Measurements from ENCODE around the gene GBA2. TPM values are rescaled to one million over a fixed set of nuclear protein-coding genes. Genes with fewer than 3 reads are reported as not detected.

GBA2 gene
- polyA plus RNA-seq (2013, experiment 1 of 4) = 112 TPM
- 119 TPM for polyA plus RNA-seq (2013, experiment 2 of 4)
- 72.1 TPM for polyA plus RNA-seq (2013, experiment 3 of 4)
- polyA plus RNA-seq (2013, experiment 4 of 4) = 87.4 TPM

- peak within 1 kb of the TSS; percentile 76 for H3K27ac ChIP-seq (ENCODE audit: insufficient read depth, low read depth, low read length, poor library complexity, severe bottlenecking)
- H3K4me1 ChIP-seq (ENCODE audit: control insufficient read depth, insufficient read depth, low read length) = peaks cover 21% of the 10 kb centered on the region
- peak within 1 kb of the TSS; percentile 86 for H3K4me3 ChIP-seq (ENCODE audit: insufficient read depth, low read depth, low read length)
- WGBS, 2 experiments = 0% methylated on average over 69 of the region's 69 CpGs
- no peaks in the 10 kb centered on the region for H3K27me3 ChIP-seq (ENCODE audit: control insufficient read depth, insufficient read depth, low read length, poor library complexity, severe bottlenecking)
- H3K36me3 ChIP-seq (ENCODE audit: control insufficient read depth, insufficient read depth, low read length) = peaks cover 18% of the 10 kb centered on the region
- no peaks in the 10 kb centered on the region for H3K9me3 ChIP-seq (ENCODE audit: control insufficient read depth, low read length)
Observed at GRCh38 chr9:35748858-35749514, at the start of gene GBA2, which contains the start of gene RGP1. Gene GBA2 (minus strand): TSS chr9:35749228. CDS start chr9:35748704, 524 bp downstream. Gene RGP1 (plus strand): TSS chr9:35749287. CDS start chr9:35749756, 469 bp downstream.

- Histone ChIP-seq H3K4me1 (ENCODE audit: control insufficient read depth, insufficient read depth, low read length) (no peaks in the 10 kb centered on the region), H3K27me3 (ENCODE audit: control insufficient read depth, insufficient read depth, low read length, poor library complexity, severe bottlenecking) (no peaks in the 10 kb centered on the region), H3K36me3 (ENCODE audit: control insufficient read depth, insufficient read depth, low read length) (peaks cover 3% of the 10 kb centered on the region), H3K9me3 (ENCODE audit: control insufficient read depth, low read length) (no peaks in the 10 kb centered on the region), H3K4me3 (ENCODE audit: insufficient read depth, low read depth, low read length) (no peak overlapping the region), H3K27ac (ENCODE audit: insufficient read depth, low read depth, low read length, poor library complexity, severe bottlenecking) (no peak overlapping the region)
- WGBS, 2 experiments = 94 to 96% methylated on average over 5 of the region's 6 CpGs
Observed at GRCh38 chr9:35797311-35798109, 48.5 kb upstream of the GBA2 start.

GRCh38 chr9:35795695-35796094 is 46.7 kb upstream of the GBA2 start:
- Histone ChIP-seq H3K27me3 (ENCODE audit: control insufficient read depth, insufficient read depth, low read length, poor library complexity, severe bottlenecking) (peaks cover 3% of the 10 kb centered on the region), H3K4me1 (ENCODE audit: control insufficient read depth, insufficient read depth, low read length) (peaks cover 2% of the 10 kb centered on the region), H3K9me3 (ENCODE audit: control insufficient read depth, low read length) (no peaks in the 10 kb centered on the region), H3K27ac (ENCODE audit: insufficient read depth, low read depth, low read length, poor library complexity, severe bottlenecking) (no peak overlapping the region), H3K4me3 (ENCODE audit: insufficient read depth, low read depth, low read length) (no peak overlapping the region), H3K36me3 (ENCODE audit: control insufficient read depth, insufficient read depth, low read length) (no peaks in the 10 kb centered on the region)

GRCh38 chr9:35793461-35793860 is 44.4 kb upstream of the GBA2 start:
- H3K27ac ChIP-seq (ENCODE audit: insufficient read depth, low read depth, low read length, poor library complexity, severe bottlenecking) = no peak overlapping the region
- peaks cover 5% of the 10 kb centered on the region for H3K27me3 ChIP-seq (ENCODE audit: control insufficient read depth, insufficient read depth, low read length, poor library complexity, severe bottlenecking)
- H3K36me3 ChIP-seq (ENCODE audit: control insufficient read depth, insufficient read depth, low read length) = no peaks in the 10 kb centered on the region
- no peak overlapping the region for H3K4me3 ChIP-seq (ENCODE audit: insufficient read depth, low read depth, low read length)
- WGBS, 2 experiments = 82 to 89% methylated on average over 2 of the region's 2 CpGs
- H3K9me3 ChIP-seq (ENCODE audit: control insufficient read depth, low read length) = no peaks in the 10 kb centered on the region
- H3K4me1 ChIP-seq (ENCODE audit: control insufficient read depth, insufficient read depth, low read length) = peaks cover 3% of the 10 kb centered on the region

GRCh38 chr9:35792826-35793225 is 43.8 kb upstream of the GBA2 start:
- WGBS, 2 experiments = 95% methylated on average over 14 of the region's 14 CpGs
- no peak overlapping the region for H3K4me3 ChIP-seq (ENCODE audit: insufficient read depth, low read depth, low read length)
- H3K9me3 ChIP-seq (ENCODE audit: control insufficient read depth, low read length) = no peaks in the 10 kb centered on the region

GRCh38 chr9:35792024-35792813 is 43.2 kb upstream of the GBA2 start:
- Histone ChIP-seq H3K27me3 (ENCODE audit: control insufficient read depth, insufficient read depth, low read length, poor library complexity, severe bottlenecking) (peaks cover 5% of the 10 kb centered on the region), H3K9me3 (ENCODE audit: control insufficient read depth, low read length) (no peaks in the 10 kb centered on the region), H3K4me1 (ENCODE audit: control insufficient read depth, insufficient read depth, low read length) (peaks cover 3% of the 10 kb centered on the region), H3K27ac (ENCODE audit: insufficient read depth, low read depth, low read length, poor library complexity, severe bottlenecking) (no peak overlapping the region), H3K4me3 (ENCODE audit: insufficient read depth, low read depth, low read length) (peak overlapping the region; percentile 39), H3K36me3 (ENCODE audit: control insufficient read depth, insufficient read depth, low read length) (no peaks in the 10 kb centered on the region)
- WGBS, 2 experiments = 86 to 87% methylated on average over 32 of the region's 34 CpGs

More at GRCh38 chr9:35792826-35793225, 43.8 kb upstream of the GBA2 start:
- Histone ChIP-seq H3K27ac (ENCODE audit: insufficient read depth, low read depth, low read length, poor library complexity, severe bottlenecking) (no peak overlapping the region), H3K36me3 (ENCODE audit: control insufficient read depth, insufficient read depth, low read length) (no peaks in the 10 kb centered on the region), H3K27me3 (ENCODE audit: control insufficient read depth, insufficient read depth, low read length, poor library complexity, severe bottlenecking) (peaks cover 5% of the 10 kb centered on the region), H3K4me1 (ENCODE audit: control insufficient read depth, insufficient read depth, low read length) (peaks cover 3% of the 10 kb centered on the region)

GRCh38 chr9:35791297-35791921 is 42.4 kb upstream of the GBA2 start, which contains the start of gene NPR2:
Gene NPR2 (plus strand): TSS chr9:35791591. CDS start chr9:35792409, 818 bp downstream.
- WGBS, 2 experiments = 2% methylated on average over 56 to 64 of the region's 64 CpGs
- peak within 1 kb of the TSS; percentile 39 for H3K4me3 ChIP-seq (ENCODE audit: insufficient read depth, low read depth, low read length)
- H3K27ac ChIP-seq (ENCODE audit: insufficient read depth, low read depth, low read length, poor library complexity, severe bottlenecking) = peak within 1 kb of the TSS; percentile 5
- peaks cover 5% of the 10 kb centered on the region for H3K27me3 ChIP-seq (ENCODE audit: control insufficient read depth, insufficient read depth, low read length, poor library complexity, severe bottlenecking)
- no peaks in the 10 kb centered on the region for H3K9me3 ChIP-seq (ENCODE audit: control insufficient read depth, low read length)
- H3K4me1 ChIP-seq (ENCODE audit: control insufficient read depth, insufficient read depth, low read length) = peaks cover 3% of the 10 kb centered on the region
- H3K36me3 ChIP-seq (ENCODE audit: control insufficient read depth, insufficient read depth, low read length) = no peaks in the 10 kb centered on the region

GRCh38 chr9:35790385-35791296 is 41.6 kb upstream of the GBA2 start:
- Histone ChIP-seq H3K4me1 (ENCODE audit: control insufficient read depth, insufficient read depth, low read length) (peaks cover 3% of the 10 kb centered on the region), H3K9me3 (ENCODE audit: control insufficient read depth, low read length) (no peaks in the 10 kb centered on the region), H3K36me3 (ENCODE audit: control insufficient read depth, insufficient read depth, low read length) (no peaks in the 10 kb centered on the region), H3K27ac (ENCODE audit: insufficient read depth, low read depth, low read length, poor library complexity, severe bottlenecking) (peak overlapping the region; percentile 5), H3K4me3 (ENCODE audit: insufficient read depth, low read depth, low read length) (peak overlapping the region; percentile 5), H3K27me3 (ENCODE audit: control insufficient read depth, insufficient read depth, low read length, poor library complexity, severe bottlenecking) (peaks cover 5% of the 10 kb centered on the region)
- 31 to 33% methylated on average over 37 of the region's 37 CpGs for WGBS, 2 experiments

GRCh38 chr9:35790025-35790384 is 41.0 kb upstream of the GBA2 start:
- Histone ChIP-seq H3K4me1 (ENCODE audit: control insufficient read depth, insufficient read depth, low read length) (peaks cover 3% of the 10 kb centered on the region), H3K4me3 (ENCODE audit: insufficient read depth, low read depth, low read length) (no peak overlapping the region), H3K27me3 (ENCODE audit: control insufficient read depth, insufficient read depth, low read length, poor library complexity, severe bottlenecking) (peaks cover 5% of the 10 kb centered on the region), H3K27ac (ENCODE audit: insufficient read depth, low read depth, low read length, poor library complexity, severe bottlenecking) (no peak overlapping the region), H3K36me3 (ENCODE audit: control insufficient read depth, insufficient read depth, low read length) (no peaks in the 10 kb centered on the region), H3K9me3 (ENCODE audit: control insufficient read depth, low read length) (no peaks in the 10 kb centered on the region)
- WGBS, 2 experiments = 43 to 49% methylated on average over 4 of the region's 4 CpGs
